ENCODE measurements around the gene NFXL1.

DNA sequence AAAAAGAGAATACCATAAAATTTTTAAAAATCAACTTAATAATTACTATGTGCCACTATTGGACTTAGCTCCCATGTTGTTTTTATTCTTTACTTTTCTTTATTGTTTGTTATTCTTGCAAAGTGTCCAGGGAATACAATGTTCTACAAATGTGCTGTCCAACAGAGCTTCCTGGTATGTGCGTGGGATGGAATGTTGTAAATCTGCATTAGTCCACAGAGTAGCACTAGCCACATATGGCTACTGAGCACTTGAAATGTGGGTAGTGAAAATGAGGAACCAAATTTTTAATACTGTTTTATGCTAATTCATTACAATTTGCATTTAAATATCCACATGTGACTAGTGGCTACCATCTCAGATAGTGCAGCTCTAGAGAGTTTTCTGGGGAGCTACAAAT is 62.2 kb downstream of the NFXL1 start:
- TF ChIP-seq, protein P1, sequence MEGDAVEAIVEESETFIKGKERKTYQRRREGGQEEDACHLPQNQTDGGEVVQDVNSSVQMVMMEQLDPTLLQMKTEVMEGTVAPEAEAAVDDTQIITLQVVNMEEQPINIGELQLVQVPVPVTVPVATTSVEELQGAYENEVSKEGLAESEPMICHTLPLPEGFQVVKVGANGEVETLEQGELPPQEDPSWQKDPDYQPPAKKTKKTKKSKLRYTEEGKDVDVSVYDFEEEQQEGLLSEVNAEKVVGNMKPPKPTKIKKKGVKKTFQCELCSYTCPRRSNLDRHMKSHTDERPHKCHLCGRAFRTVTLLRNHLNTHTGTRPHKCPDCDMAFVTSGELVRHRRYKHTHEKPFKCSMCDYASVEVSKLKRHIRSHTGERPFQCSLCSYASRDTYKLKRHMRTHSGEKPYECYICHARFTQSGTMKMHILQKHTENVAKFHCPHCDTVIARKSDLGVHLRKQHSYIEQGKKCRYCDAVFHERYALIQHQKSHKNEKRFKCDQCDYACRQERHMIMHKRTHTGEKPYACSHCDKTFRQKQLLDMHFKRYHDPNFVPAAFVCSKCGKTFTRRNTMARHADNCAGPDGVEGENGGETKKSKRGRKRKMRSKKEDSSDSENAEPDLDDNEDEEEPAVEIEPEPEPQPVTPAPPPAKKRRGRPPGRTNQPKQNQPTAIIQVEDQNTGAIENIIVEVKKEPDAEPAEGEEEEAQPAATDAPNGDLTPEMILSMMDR (IDR thresholded peaks at IDR 0.05; ENCODE audit: low read depth, low read length, poor library complexity, severe bottlenecking) = no peak
- TF ChIP-seq EZH2phosphoT487 (IDR thresholded peaks at IDR 0.05; ENCODE audit: borderline replicate concordance, low read length) = no peak

Measured in DOHH2 (cell line).